PC-9 (cell line): Measurements from ENCODE around the gene PRRX1. TPM values are rescaled to one million over a fixed set of nuclear protein-coding genes. Genes with fewer than 3 reads are reported as not detected.
A peak's percentile ranks its signal among the peaks of the same experiment; 100 is the strongest.

Source experiments
- BruUV-seq: library from RNA; stranded (reverse); fragments of 400-500 nt; replicated peaks from 2 replicates; lab custom pipeline; 2021; lab: Mats Ljungman, UMichigan
- CTCF ChIA-PET: fragments of 300-600 bp; sonication (Branson Sonifier 250); formaldehyde crosslinking; loops from one replicate; lab custom pipeline; 2022; ENCODE audit warnings: antibody characterized with exemption; lab: Charles Lee
- POLR2A ChIA-PET: fragments of 300-600 bp; sonication (Branson Sonifier 250); formaldehyde crosslinking; loops from one replicate; lab custom pipeline; 2022; ENCODE audit warnings: antibody characterized with exemption; ENCODE audit not compliant: unreplicated experiment; lab: Charles Lee
- DNase-seq, 2 experiments: peaks; one replicate each; pipeline versions ENCODE4 v3.0.0 to v3.0.0-alpha.2; 2015 to 2022; ENCODE audit warnings: mixed read lengths in 1 of 2
- H2AFZ ChIP-seq: fragments of 200-600 bp; sonication (generic); 2 replicates; pipeline ENCODE4 v1.8.1; 2017; ENCODE audit warnings: antibody characterized with exemption
- H3F3A ChIP-seq: fragments of 200-600 bp; sonication (generic); 2 replicates; pipeline ENCODE4 v1.8.1; 2017; ENCODE audit warnings: antibody characterized with exemption, mild to moderate bottlenecking, low read depth; ENCODE audit not compliant: insufficient read depth
- H3K27ac ChIP-seq: fragments of 200-600 bp; sonication (generic); 2 replicates; pipeline ENCODE4 v1.6.1; 2016; ENCODE audit warnings: mixed run types
- H3K27me3 ChIP-seq: fragments of 200-600 bp; sonication (generic); 2 replicates; pipeline ENCODE4 v1.6.1; 2016; ENCODE audit warnings: low read depth, mixed run types; ENCODE audit not compliant: insufficient read depth
- H3K36me3 ChIP-seq: fragments of 200-600 bp; sonication (generic); 2 replicates; pipeline ENCODE4 v1.6.1; 2016; ENCODE audit warnings: low read depth, mixed run types
- H3K4me1 ChIP-seq: fragments of 200-600 bp; sonication (generic); replicated peaks from 2 replicates; pipeline ENCODE4 v1.6.1; 2016; ENCODE audit warnings: mixed run types; ENCODE audit not compliant: insufficient read depth
- H3K4me2 ChIP-seq: fragments of 200-600 bp; sonication (generic); 2 replicates; pipeline ENCODE4 v1.6.1; 2017; ENCODE audit warnings: mixed run types
- H3K4me3 ChIP-seq: fragments of 200-600 bp; sonication (generic); 2 replicates; pipeline ENCODE4 v1.6.1; 2016; ENCODE audit warnings: mixed run types
- H3K79me2 ChIP-seq: fragments of 200-600 bp; sonication (generic); 2 replicates; pipeline ENCODE4 v1.6.1; 2017; ENCODE audit warnings: low read depth, mixed run types
- H3K9me2 ChIP-seq: fragments of 200-600 bp; sonication (generic); 2 replicates; pipeline ENCODE4 v1.8.1; 2017; ENCODE audit warnings: mild to moderate bottlenecking; ENCODE audit not compliant: insufficient read depth
- H3K9me3 ChIP-seq: fragments of 200-600 bp; sonication (generic); 2 replicates; pipeline ENCODE4 v1.8.1; 2016; ENCODE audit warnings: low read depth; ENCODE audit not compliant: insufficient read depth
- H4K20me1 ChIP-seq: fragments of 200-600 bp; sonication (generic); 2 replicates; pipeline ENCODE4 v1.8.1; 2017; ENCODE audit not compliant: insufficient read depth
- CTCF ChIP-seq: fragments of 200-600 bp; sonication (generic); conservative IDR thresholded peaks from 2 replicates; pipeline ENCODE4 v1.6.1; 2017; ENCODE audit warnings: mixed run types, antibody characterized with exemption, mild to moderate bottlenecking, moderate library complexity
- EZH2 ChIP-seq: fragments of 200-600 bp; sonication (generic); IDR thresholded peaks from 2 replicates; pipeline ENCODE4 v1.8.0; 2017; ENCODE audit warnings: antibody characterized with exemption, low read depth
- intact Hi-C: fragments of 100-400 bp; cut with micrococcal nuclease; formaldehyde crosslinking; loops from one replicate; pipeline ENCODE4 v1.10.0; 2022; ENCODE audit not compliant: unreplicated experiment
- total RNA-seq: library from RNA; stranded (reverse); gene quantifications from 2 replicates; pipeline ENCODE4 v1.2.3, GENCODE V29; 2021

The PRRX1 gene
- total RNA-seq, 1 experiment from 2014 or later: not detected

- Histone ChIP-seq H4K20me1 (no peaks in the 10 kb centered on the region), H2AFZ (0 out of 2 replicates have a peak overlapping the region, but pooled peaks have one; percentile 52), H3F3A (no peaks in the 10 kb centered on the region), H3K27ac (no peak overlapping the region), H3K4me2 (no peak overlapping the region), H3K4me3 (no peak overlapping the region), H3K27me3 (peaks cover 10% of the 10 kb centered on the region; the same call in 1 of the 2 replicates), H3K9me3 (no peaks in the 10 kb centered on the region), H3K9me2 (no peaks in the 10 kb centered on the region), H3K4me1 (no peaks in the 10 kb centered on the region), H3K36me3 (no peaks in the 10 kb centered on the region), H3K79me2 (no peaks in the 10 kb centered on the region)
- ChIA-PET POLR2A (no interaction called here), CTCF (no interaction called here)
- no peak for DNase-seq
- TF ChIP-seq EZH2: no peak
- no peak for TF ChIP-seq CTCF
- intact Hi-C loops: no loop called here
- BruUV-seq: no TSS peak
Measured at GRCh38 chr1:170670802-170671628, 7.1 kb downstream of the PRRX1 start.

GRCh38 chr1:170671629-170671963 lies 7.7 kb downstream of the PRRX1 start:
- H3K27ac ChIP-seq: no peak overlapping the region
- H3F3A ChIP-seq: no peaks in the 10 kb centered on the region
- TF ChIP-seq EZH2 (no peak), CTCF (no peak)
- no peaks in the 10 kb centered on the region for H3K4me1 ChIP-seq
- no peak overlapping the region for H2AFZ ChIP-seq
- no peaks in the 10 kb centered on the region for H3K9me2 ChIP-seq
- H4K20me1 ChIP-seq: no peaks in the 10 kb centered on the region
- no peak overlapping the region for H3K4me2 ChIP-seq
- no peaks in the 10 kb centered on the region for H3K79me2 ChIP-seq
- H3K9me3 ChIP-seq: no peaks in the 10 kb centered on the region
- no TSS peak for BruUV-seq
- intact Hi-C loops: no loop called here
- H3K27me3 ChIP-seq: peaks cover 10% of the 10 kb centered on the region; the same call in 1 of the 2 replicates
- DNase-seq: no peak
- no peaks in the 10 kb centered on the region for H3K36me3 ChIP-seq
- CTCF ChIA-PET: no interaction called here
- H3K4me3 ChIP-seq: no peak overlapping the region
- POLR2A ChIA-PET: no interaction called here

- no peaks in the 10 kb centered on the region for H3K36me3 ChIP-seq
- H3F3A ChIP-seq: no peaks in the 10 kb centered on the region
- H4K20me1 ChIP-seq: no peaks in the 10 kb centered on the region
- ChIA-PET POLR2A (no interaction called here), CTCF (no interaction called here)
- H3K27me3 ChIP-seq: peaks cover 10% of the 10 kb centered on the region; the same call in 1 of the 2 replicates
- no TSS peak for BruUV-seq
- no peak overlapping the region for H3K4me3 ChIP-seq
- TF ChIP-seq EZH2 (no peak), CTCF (no peak)
- H3K79me2 ChIP-seq: no peaks in the 10 kb centered on the region
- H3K27ac ChIP-seq: no peak overlapping the region
- H3K9me2 ChIP-seq: no peaks in the 10 kb centered on the region
- intact Hi-C loops: no loop called here
- no peak overlapping the region for H2AFZ ChIP-seq
- no peak overlapping the region for H3K4me2 ChIP-seq
- H3K9me3 ChIP-seq: no peaks in the 10 kb centered on the region
- DNase-seq: no peak
- no peaks in the 10 kb centered on the region for H3K4me1 ChIP-seq
Measured at GRCh38 chr1:170672316-170672715, 8.4 kb downstream of the PRRX1 start.
